Ishikawa (cell line): ENCODE measurements around the gene GUCY2F.

Source experiments
- CREB1 ChIP-seq: IDR thresholded peaks from 2 replicates; pipeline ENCODE4 v1.6.1; 2012; ENCODE audit warnings: low read depth
- EGR1 ChIP-seq: IDR thresholded peaks from 2 replicates; pipeline ENCODE4 v1.6.1; 2012
- EP300 ChIP-seq: IDR thresholded peaks from 2 replicates; pipeline ENCODE4 v1.6.1; 2012; ENCODE audit warnings: borderline replicate concordance
- FOXM1 ChIP-seq: IDR thresholded peaks from 2 replicates; pipeline ENCODE4 v1.6.1; 2012; ENCODE audit warnings: low read depth, borderline replicate concordance
- MAX ChIP-seq: IDR thresholded peaks from 2 replicates; pipeline ENCODE4 v1.6.1; 2012
- NFIC ChIP-seq: IDR thresholded peaks from 2 replicates; pipeline ENCODE4 v1.6.1; 2012
- RAD21 ChIP-seq: IDR thresholded peaks from 2 replicates; pipeline ENCODE4 v1.6.1; 2012; ENCODE audit warnings: low read depth
- REST ChIP-seq: IDR thresholded peaks from 2 replicates; pipeline ENCODE4 v1.6.1; 2012; ENCODE audit warnings: low read depth, mild to moderate bottlenecking
- TAF1 ChIP-seq: IDR thresholded peaks from 2 replicates; pipeline ENCODE4 v1.6.1; 2012; ENCODE audit warnings: low read depth, mild to moderate bottlenecking
- TCF12 ChIP-seq: IDR thresholded peaks from 2 replicates; pipeline ENCODE4 v1.6.1; 2012; ENCODE audit warnings: low read depth
- TEAD4 ChIP-seq: IDR thresholded peaks from 2 replicates; pipeline ENCODE4 v1.6.1; 2012
- YY1 ChIP-seq: IDR thresholded peaks from 2 replicates; pipeline ENCODE4 v1.6.1; 2012; ENCODE audit warnings: low read depth

GRCh38 chrX:109463784-109464183, 18.1 kb downstream of the GUCY2F start:
- TF ChIP-seq EP300 (no peak), NFIC (no peak), FOXM1 (no peak), TAF1 (no peak), CREB1 (no peak), EGR1 (no peak), YY1 (no peak), MAX (no peak), TCF12 (no peak), REST (no peak), TEAD4 (no peak), RAD21 (no peak)
